Panc1 (cell line): ENCODE data around the gene STIP1. TPM values are rescaled to one million over a fixed set of nuclear protein-coding genes. Genes with fewer than 3 reads are reported as not detected.

Experiments used
- ATAC-seq: fragments of 200-7000 bp; cut with Tn5 transposase; 2 replicates; pipeline ENCODE4 v1.9.1; 2020; ENCODE audit warnings: mild to moderate bottlenecking, moderate library complexity
- BruUV-seq: library from RNA; stranded (reverse); fragments of 400-500 nt; replicated peaks from 2 replicates; lab custom pipeline; 2021; lab: Mats Ljungman, UMichigan
- CTCF ChIA-PET: fragments of 300-600 bp; sonication (Branson Sonifier 250); formaldehyde crosslinking; loops from one replicate; lab custom pipeline; 2022; ENCODE audit warnings: antibody characterized with exemption; lab: Charles Lee
- POLR2A ChIA-PET: fragments of 300-600 bp; sonication (Branson Sonifier 250); formaldehyde crosslinking; loops from one replicate; lab custom pipeline; 2022; ENCODE audit warnings: antibody characterized with exemption; lab: Charles Lee
- DNase-seq: peaks from one replicate; pipeline ENCODE4 v3.0.0-alpha.2; 2010; ENCODE audit warnings: low read depth, low spot score
- H3K27ac ChIP-seq: 2 replicates; pipeline ENCODE4 v1.5.1; 2011; ENCODE audit warnings: mild to moderate bottlenecking, low read length, inconsistent platforms
- H3K27me3 ChIP-seq: fragments of 200-500 bp; sonication (Bioruptor generic); 2 replicates; pipeline ENCODE4 v1.6.0; 2014; ENCODE audit warnings: low read length, inconsistent platforms; ENCODE audit not compliant: control insufficient read depth, insufficient read depth
- H3K36me3 ChIP-seq: fragments of 200-500 bp; sonication (Bioruptor generic); 2 replicates; pipeline ENCODE4 v1.5.1; 2014; ENCODE audit warnings: inconsistent platforms, mild to moderate bottlenecking, low read length, moderate library complexity; ENCODE audit not compliant: control insufficient read depth, insufficient read depth
- H3K4me1 ChIP-seq: 2 replicates; pipeline ENCODE4 v1.5.1; 2011; ENCODE audit warnings: inconsistent platforms, mild to moderate bottlenecking, low read length, moderate library complexity; ENCODE audit not compliant: control insufficient read depth, insufficient read depth
- H3K4me3 ChIP-seq, 2 experiments: 2 replicates each; pipeline ENCODE4 v1.5.1; 2011 to 2012; ENCODE audit warnings: low read depth in 2 of 2, low read length in 2 of 2, mild to moderate bottlenecking in 2 of 2, inconsistent platforms in 1 of 2, moderate library complexity in 1 of 2
- H3K9me3 ChIP-seq: fragments of 200-500 bp; sonication (Bioruptor generic); 2 replicates; pipeline ENCODE4 v1.5.1; 2014; ENCODE audit warnings: low read depth, mild to moderate bottlenecking, inconsistent platforms, low read length, moderate library complexity; ENCODE audit not compliant: control insufficient read depth, insufficient read depth
- POLR2AphosphoS5 ChIP-seq: IDR thresholded peaks from 2 replicates; pipeline ENCODE4 v1.6.1; 2012; ENCODE audit warnings: mild to moderate bottlenecking, low read depth, low read length, moderate library complexity
- SIN3A ChIP-seq: IDR thresholded peaks from 2 replicates; pipeline ENCODE4 v1.6.1; 2012; ENCODE audit warnings: low read depth, mild to moderate bottlenecking, low read length, moderate library complexity, borderline replicate concordance; ENCODE audit not compliant: insufficient read depth
- TCF7L2 ChIP-seq: IDR thresholded peaks from 2 replicates; pipeline ENCODE4 v1.6.1; 2011; ENCODE audit warnings: mild to moderate bottlenecking, low read depth, low read length, inconsistent platforms
- in situ Hi-C: cut with HindIII; loops from 2 replicates; pipeline ENCODE4 v1.10.0; 2016; ENCODE audit warnings: low sequenced_read_pairs, low pct_unique_long_range_greater_than_20kb
- intact Hi-C: fragments of 100-400 bp; cut with micrococcal nuclease; formaldehyde crosslinking; loops from one replicate; pipeline ENCODE4 v1.10.0; 2022; ENCODE audit not compliant: unreplicated experiment
- total RNA-seq: library from RNA; stranded (reverse); gene quantifications from one replicate; pipeline ENCODE4 v1.2.1, GENCODE V29; 2021; ENCODE audit not compliant: unreplicated experiment
- TF ChIP-seq, protein P1 (sequence below), 2 experiments: IDR thresholded peaks; 2 replicates each; pipeline ENCODE4 v1.6.1; 2011 to 2012; ENCODE audit warnings: low read depth in 2 of 2, control low read depth in 1 of 2, low read length in 1 of 2, mild to moderate bottlenecking in 1 of 2, moderate library complexity in 1 of 2; ENCODE audit not compliant: insufficient read depth in 1 of 2
- TF ChIP-seq, protein P2 (sequence below): fragments of 450-650 bp; IDR thresholded peaks from 2 replicates; pipeline ENCODE4 v1.5.1; 2017; ENCODE audit warnings: mild to moderate bottlenecking

Gene STIP1
- total RNA-seq, 1 experiment from 2014 or later = 344 TPM

GRCh38 chr11:64204080-64204440 is 18.1 kb downstream of the STIP1 start:
- BruUV-seq = TSS peak; percentile 93
- ChIA-PET POLR2A (interaction anchor here (0.7 kb wide), 2 partner anchors 45 to 49 kb away, joined by 4 to 5 read pairs; no protein-coding TSS in a partner anchor), CTCF (interaction anchor here (0.5 to 1.6 kb wide), 3 partner anchors 23 to 770 kb away, joined by 4 to 5 read pairs (median 5); no protein-coding TSS in a partner anchor)
- H3K9me3 ChIP-seq = no peaks in the 10 kb centered on the region
- ATAC-seq (no peak), DNase-seq (no peak)
- H3K27me3 ChIP-seq = no peaks in the 10 kb centered on the region
- intact Hi-C loops (no loop called here), in situ Hi-C loops (no loop called here)
- H3K4me1 ChIP-seq = no peaks in the 10 kb centered on the region; the same call in 1 of the 2 replicates
- no peak overlapping the region for H3K4me3 ChIP-seq
- peaks cover 35% of the 10 kb centered on the region for H3K36me3 ChIP-seq
- TF ChIP-seq, protein P1, sequence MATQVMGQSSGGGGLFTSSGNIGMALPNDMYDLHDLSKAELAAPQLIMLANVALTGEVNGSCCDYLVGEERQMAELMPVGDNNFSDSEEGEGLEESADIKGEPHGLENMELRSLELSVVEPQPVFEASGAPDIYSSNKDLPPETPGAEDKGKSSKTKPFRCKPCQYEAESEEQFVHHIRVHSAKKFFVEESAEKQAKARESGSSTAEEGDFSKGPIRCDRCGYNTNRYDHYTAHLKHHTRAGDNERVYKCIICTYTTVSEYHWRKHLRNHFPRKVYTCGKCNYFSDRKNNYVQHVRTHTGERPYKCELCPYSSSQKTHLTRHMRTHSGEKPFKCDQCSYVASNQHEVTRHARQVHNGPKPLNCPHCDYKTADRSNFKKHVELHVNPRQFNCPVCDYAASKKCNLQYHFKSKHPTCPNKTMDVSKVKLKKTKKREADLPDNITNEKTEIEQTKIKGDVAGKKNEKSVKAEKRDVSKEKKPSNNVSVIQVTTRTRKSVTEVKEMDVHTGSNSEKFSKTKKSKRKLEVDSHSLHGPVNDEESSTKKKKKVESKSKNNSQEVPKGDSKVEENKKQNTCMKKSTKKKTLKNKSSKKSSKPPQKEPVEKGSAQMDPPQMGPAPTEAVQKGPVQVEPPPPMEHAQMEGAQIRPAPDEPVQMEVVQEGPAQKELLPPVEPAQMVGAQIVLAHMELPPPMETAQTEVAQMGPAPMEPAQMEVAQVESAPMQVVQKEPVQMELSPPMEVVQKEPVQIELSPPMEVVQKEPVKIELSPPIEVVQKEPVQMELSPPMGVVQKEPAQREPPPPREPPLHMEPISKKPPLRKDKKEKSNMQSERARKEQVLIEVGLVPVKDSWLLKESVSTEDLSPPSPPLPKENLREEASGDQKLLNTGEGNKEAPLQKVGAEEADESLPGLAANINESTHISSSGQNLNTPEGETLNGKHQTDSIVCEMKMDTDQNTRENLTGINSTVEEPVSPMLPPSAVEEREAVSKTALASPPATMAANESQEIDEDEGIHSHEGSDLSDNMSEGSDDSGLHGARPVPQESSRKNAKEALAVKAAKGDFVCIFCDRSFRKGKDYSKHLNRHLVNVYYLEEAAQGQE (IDR thresholded peaks at IDR 0.05; ENCODE audit: insufficient read depth in 1 of 2, low read depth in 2 of 2, low read length in 1 of 2) = no peak
- TF ChIP-seq, protein P2, sequence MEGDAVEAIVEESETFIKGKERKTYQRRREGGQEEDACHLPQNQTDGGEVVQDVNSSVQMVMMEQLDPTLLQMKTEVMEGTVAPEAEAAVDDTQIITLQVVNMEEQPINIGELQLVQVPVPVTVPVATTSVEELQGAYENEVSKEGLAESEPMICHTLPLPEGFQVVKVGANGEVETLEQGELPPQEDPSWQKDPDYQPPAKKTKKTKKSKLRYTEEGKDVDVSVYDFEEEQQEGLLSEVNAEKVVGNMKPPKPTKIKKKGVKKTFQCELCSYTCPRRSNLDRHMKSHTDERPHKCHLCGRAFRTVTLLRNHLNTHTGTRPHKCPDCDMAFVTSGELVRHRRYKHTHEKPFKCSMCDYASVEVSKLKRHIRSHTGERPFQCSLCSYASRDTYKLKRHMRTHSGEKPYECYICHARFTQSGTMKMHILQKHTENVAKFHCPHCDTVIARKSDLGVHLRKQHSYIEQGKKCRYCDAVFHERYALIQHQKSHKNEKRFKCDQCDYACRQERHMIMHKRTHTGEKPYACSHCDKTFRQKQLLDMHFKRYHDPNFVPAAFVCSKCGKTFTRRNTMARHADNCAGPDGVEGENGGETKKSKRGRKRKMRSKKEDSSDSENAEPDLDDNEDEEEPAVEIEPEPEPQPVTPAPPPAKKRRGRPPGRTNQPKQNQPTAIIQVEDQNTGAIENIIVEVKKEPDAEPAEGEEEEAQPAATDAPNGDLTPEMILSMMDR = no peak
- TF ChIP-seq POLR2AphosphoS5 (no peak), TCF7L2 (no peak), SIN3A (no peak)
- H3K27ac ChIP-seq = no peak overlapping the region

DNA sequence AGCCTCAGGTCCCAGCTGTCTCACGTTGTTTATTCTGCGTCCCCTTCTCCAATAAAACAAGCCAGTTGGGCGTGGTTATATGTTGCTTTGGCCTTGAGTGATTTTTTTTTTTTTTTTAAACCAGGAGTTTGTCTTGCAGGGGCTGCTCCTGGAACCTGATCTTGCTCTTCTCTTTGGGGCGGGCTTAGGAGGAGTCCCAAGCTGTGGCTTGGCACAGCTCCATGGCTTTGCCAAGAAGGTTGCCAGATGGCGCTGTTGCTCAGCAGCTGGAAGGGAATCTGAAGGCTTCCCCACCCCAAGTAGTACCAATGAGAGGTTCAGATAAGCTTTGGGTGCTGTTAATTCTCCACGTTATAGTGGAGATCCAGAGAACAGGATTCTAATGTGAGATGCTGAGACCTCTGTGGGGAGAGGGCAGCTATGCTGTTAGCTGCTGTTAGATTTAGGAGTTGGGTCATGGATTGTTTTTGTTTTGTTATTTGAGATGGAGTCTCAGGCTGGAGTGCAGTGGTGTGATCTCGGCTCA is 18.6 kb downstream of the STIP1 start:
- BruUV-seq = no TSS peak
- in situ Hi-C loops (no loop called here), intact Hi-C loops (no loop called here)
- Histone ChIP-seq H3K27me3 (no peaks in the 10 kb centered on the region), H3K9me3 (no peaks in the 10 kb centered on the region), H3K4me3 (no peak overlapping the region), H3K36me3 (peaks cover 35% of the 10 kb centered on the region), H3K27ac (no peak overlapping the region), H3K4me1 (no peaks in the 10 kb centered on the region; the same call in 1 of the 2 replicates)
- ChIA-PET CTCF (interaction anchor here (1.0 to 1.6 kb wide), 2 partner anchors 23 to 97 kb away, joined by 5 read pairs; no protein-coding TSS in a partner anchor), POLR2A (interaction anchor here (0.6 to 0.7 kb wide), 4 partner anchors 45 to 94 kb away, joined by 3 to 9 read pairs (median 4); no protein-coding TSS in a partner anchor)
- DNase-seq (no peak), ATAC-seq (peak; percentile 44)
- TF ChIP-seq POLR2AphosphoS5 = peak; percentile 47
- TF ChIP-seq, protein P1 (IDR thresholded peaks at IDR 0.05; ENCODE audit: insufficient read depth in 1 of 2, low read depth in 2 of 2, low read length in 1 of 2) = no peak
- TF ChIP-seq SIN3A = no peak
- no peak for TF ChIP-seq TCF7L2
- TF ChIP-seq, protein P2 = peak; percentile 85; the same call in 1 of the 2 replicates
